WERI-Rb-1 (cell line): ENCODE data around the gene BPHL.
"Not testable (repeated sequence)": the region's sequence is repeated elsewhere in the genome, so short reads cannot be mapped to it uniquely, and the experiment has no call there.

ENCODE experiments used
- DNase-seq: peaks from one replicate; pipeline ENCODE4 v3.0.0-alpha.2; 2020
- H3K27ac ChIP-seq: fragments of 250-450 bp; sonication (Bioruptor Pico); 2 replicates; pipeline ENCODE4 v1.5.1; 2020; ENCODE audit warnings: mild to moderate bottlenecking, moderate library complexity
- H3K27me3 ChIP-seq: fragments of 250-450 bp; sonication (Bioruptor Pico); 2 replicates; pipeline ENCODE4 v1.5.1; 2021; ENCODE audit warnings: mild to moderate bottlenecking, low read depth, moderate library complexity; ENCODE audit not compliant: insufficient read depth, severe bottlenecking
- H3K36me3 ChIP-seq: fragments of 250-450 bp; sonication (Bioruptor Pico); 2 replicates; pipeline ENCODE4 v1.5.1; 2020; ENCODE audit warnings: mild to moderate bottlenecking, moderate library complexity
- H3K4me3 ChIP-seq: 2 replicates; pipeline ENCODE4 v1.5.1; 2011; ENCODE audit warnings: low read depth, mild to moderate bottlenecking, control low read depth, low read length
- H3K9me3 ChIP-seq: fragments of 250-450 bp; sonication (Bioruptor Pico); 2 replicates; pipeline ENCODE4 v1.5.1; 2021; ENCODE audit warnings: mild to moderate bottlenecking, moderate library complexity; ENCODE audit not compliant: severe bottlenecking
- TF ChIP-seq, protein P1 (sequence below): IDR thresholded peaks from 2 replicates; pipeline ENCODE4 v1.5.1; 2011; ENCODE audit warnings: low read depth, mild to moderate bottlenecking, control low read depth, inconsistent platforms, low read length

The BPHL gene

DNA sequence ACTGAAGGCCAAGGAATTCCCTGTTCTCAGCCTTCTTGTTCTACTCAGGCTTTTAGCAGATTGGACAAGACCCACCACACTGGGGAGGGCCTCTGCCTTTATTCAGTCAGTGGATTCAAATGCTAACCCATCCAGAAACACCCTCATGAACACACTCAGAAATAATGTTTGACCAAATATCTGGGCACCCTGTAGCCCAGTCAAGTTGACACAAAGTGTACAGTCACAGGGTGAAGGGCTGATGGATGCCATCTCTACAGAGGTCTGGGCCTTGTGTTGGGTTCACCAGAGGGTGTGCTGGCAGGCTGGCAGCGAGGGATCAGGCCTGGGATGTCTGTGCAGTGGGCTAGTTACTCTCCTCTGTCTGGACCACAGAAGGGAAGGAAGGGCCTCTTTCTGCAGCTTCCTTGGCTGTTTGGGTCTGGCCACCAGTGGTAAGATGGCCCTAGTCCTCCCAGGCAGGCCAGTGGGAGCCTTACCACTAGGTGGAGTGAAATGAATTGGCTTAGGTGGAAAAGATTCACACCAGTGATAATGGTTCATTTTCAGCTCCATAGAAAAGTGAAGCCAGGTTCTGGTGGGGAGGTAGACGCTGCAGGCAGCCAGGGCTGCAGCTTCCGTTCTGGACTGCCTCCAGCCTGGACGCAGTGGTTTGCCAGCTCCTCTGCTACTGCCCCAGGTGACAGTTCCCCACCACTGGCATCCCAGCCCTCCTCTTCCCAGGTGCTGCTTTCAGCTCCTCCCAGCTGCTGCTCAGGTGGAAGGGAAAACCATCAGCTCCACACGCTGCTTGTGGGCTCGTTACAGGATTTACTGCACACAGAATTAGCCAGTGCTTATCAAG, 29.6 kb downstream of the BPHL start:
- Histone ChIP-seq H3K4me3 (no peak overlapping the region), H3K9me3 (no peaks in the 10 kb centered on the region), H3K36me3 (peaks cover 19% of the 10 kb centered on the region), H3K27ac (no peak overlapping the region), H3K27me3 (no peaks in the 10 kb centered on the region)
- DNase-seq = no peak
- TF ChIP-seq, protein P1, sequence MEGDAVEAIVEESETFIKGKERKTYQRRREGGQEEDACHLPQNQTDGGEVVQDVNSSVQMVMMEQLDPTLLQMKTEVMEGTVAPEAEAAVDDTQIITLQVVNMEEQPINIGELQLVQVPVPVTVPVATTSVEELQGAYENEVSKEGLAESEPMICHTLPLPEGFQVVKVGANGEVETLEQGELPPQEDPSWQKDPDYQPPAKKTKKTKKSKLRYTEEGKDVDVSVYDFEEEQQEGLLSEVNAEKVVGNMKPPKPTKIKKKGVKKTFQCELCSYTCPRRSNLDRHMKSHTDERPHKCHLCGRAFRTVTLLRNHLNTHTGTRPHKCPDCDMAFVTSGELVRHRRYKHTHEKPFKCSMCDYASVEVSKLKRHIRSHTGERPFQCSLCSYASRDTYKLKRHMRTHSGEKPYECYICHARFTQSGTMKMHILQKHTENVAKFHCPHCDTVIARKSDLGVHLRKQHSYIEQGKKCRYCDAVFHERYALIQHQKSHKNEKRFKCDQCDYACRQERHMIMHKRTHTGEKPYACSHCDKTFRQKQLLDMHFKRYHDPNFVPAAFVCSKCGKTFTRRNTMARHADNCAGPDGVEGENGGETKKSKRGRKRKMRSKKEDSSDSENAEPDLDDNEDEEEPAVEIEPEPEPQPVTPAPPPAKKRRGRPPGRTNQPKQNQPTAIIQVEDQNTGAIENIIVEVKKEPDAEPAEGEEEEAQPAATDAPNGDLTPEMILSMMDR = peak; percentile 50

- H3K27ac ChIP-seq = no peak overlapping the region
- TF ChIP-seq, protein P1 = no peak
- no peaks in the 10 kb centered on the region for H3K27me3 ChIP-seq
- H3K9me3 ChIP-seq = no peaks in the 10 kb centered on the region
- peak; percentile 48 for DNase-seq
- no peak overlapping the region for H3K4me3 ChIP-seq
- H3K36me3 ChIP-seq = peaks cover 31% of the 10 kb centered on the region
Measured at GRCh38 chr6:3151691-3152090, 33.2 kb downstream of the BPHL start.

- H3K27me3 ChIP-seq = no peaks in the 10 kb centered on the region
- no peak for DNase-seq
- no peak overlapping the region for H3K27ac ChIP-seq
- peaks cover 25% of the 10 kb centered on the region for H3K36me3 ChIP-seq
- TF ChIP-seq, protein P1 = no peak
- H3K4me3 ChIP-seq = no peak overlapping the region
- no peaks in the 10 kb centered on the region for H3K9me3 ChIP-seq
Measured at GRCh38 chr6:3152689-3153088, 34.2 kb downstream of the BPHL start.

DNA sequence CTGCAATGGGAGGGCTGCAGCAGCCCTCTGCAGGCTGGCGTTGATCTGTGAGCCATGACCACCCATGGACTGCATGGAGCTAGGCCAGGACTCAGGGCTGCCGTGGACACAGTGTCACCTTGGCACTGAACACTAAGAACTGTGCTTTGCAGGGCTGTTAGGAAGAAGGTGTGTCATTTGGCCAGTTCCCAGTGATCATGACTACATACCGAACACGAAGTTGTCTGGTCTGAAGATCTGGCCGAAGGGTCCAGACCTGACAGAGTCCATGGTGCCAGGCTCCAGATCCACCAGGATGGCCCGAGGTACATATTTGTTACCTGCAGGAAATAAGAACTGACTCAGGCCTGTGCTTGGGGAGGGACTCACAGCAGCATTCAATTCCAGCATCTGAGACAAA, 36.9 kb downstream of the BPHL start:
- H3K27ac ChIP-seq, DNase-seq, H3K4me3 ChIP-seq, H3K9me3 ChIP-seq, H3K27me3 ChIP-seq: not testable (repeated sequence)
- peaks cover 18% of the 10 kb centered on the region for H3K36me3 ChIP-seq

DNA sequence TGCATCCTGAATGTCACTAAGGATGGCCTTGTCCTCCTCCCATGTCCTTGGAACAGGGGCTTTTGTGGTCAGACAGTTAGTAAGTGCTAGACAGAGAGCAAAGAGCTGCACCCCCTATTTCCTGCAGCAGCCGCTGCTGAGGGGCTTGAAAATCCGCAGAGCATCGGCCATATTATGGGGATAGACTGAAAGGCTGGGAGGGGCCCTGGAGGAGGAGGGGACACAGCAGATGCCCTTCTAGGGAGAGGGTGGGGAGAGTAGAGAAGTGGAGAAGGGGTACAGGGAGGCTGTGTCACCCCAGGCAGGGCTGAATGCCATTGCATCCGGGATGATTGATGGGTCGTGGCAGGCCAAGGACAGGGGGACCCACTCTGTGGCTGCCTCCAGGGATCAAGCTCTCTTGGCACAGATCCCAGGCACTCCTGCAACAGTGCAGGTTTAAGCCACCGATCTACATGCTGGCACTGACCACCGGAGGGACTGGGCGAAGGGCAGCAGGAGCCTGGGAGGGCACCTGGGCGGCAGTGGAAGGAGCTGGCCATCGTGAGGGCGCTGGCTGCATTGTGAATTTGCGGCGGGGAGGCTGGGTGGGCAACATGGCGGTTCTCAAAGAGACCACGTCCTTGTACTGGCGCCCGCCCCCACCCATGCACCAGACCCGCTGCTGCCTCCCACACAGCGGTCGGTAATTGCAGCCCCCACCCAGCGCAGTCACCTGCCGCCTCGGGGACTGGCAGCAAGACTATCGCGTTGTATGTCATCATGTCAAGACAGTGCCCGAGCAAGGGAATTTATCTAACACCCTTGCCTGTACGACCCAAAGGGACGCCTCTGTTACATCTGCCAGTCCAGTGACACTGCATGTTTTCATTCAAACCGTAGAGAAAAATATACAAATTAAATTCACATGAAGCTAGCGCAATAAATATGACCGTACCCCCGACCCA, 37.9 kb downstream of the BPHL start:
- H3K4me3 ChIP-seq = peak overlapping the region; percentile 66
- DNase-seq = peak; percentile 54
- not testable (repeated sequence) for H3K27ac ChIP-seq

GRCh38 chr6:3157131-3157933, 38.8 kb downstream of the BPHL start, which contains the start of gene TUBB2A:
Gene TUBB2A (minus strand): TSS chr6:3157544. CDS start chr6:3157463, 81 bp downstream.
- peak; percentile 88 for DNase-seq
- Histone ChIP-seq H3K9me3 (no peaks in the 10 kb centered on the region), H3K36me3 (peaks cover 18% of the 10 kb centered on the region), H3K4me3 (peak within 1 kb of the TSS; percentile 66), H3K27me3 (no peaks in the 10 kb centered on the region), H3K27ac (0 out of 2 replicates have a peak within 1 kb of the TSS, but pooled peaks have one; percentile 8)
- TF ChIP-seq, protein P1 = peak; percentile 55

More for the DNA sequence above, 37.9 kb downstream of the BPHL start:
- H3K36me3 ChIP-seq = peaks cover 18% of the 10 kb centered on the region
- not testable (repeated sequence) for H3K9me3 ChIP-seq, H3K27me3 ChIP-seq
